ENCODE measurements around the gene MAP3K1. TPM values are rescaled to one million over a fixed set of nuclear protein-coding genes. Genes with fewer than 3 reads are reported as not detected.
A peak's percentile ranks its signal among the peaks of the same experiment; 100 is the strongest.

MAP3K1 gene
- total and polyA plus RNA-seq, 2 experiments from 2014 or later, result 11.2 to 24.0 TPM

- Histone ChIP-seq H3K27ac (no peak overlapping the region), H3K36me3 (no peaks in the 10 kb centered on the region), H3K9me3 (ENCODE audit: low read depth) (no peaks in the 10 kb centered on the region), H3K4me3 (no peak overlapping the region), H3K4me1 (ENCODE audit: low read depth) (peaks cover 38% of the 10 kb centered on the region), H3K27me3 (no peaks in the 10 kb centered on the region)
- no peak for DNase-seq (ENCODE audit: low read depth in 1 of 2, low spot score in 1 of 2)
- TF ChIP-seq, protein P1, sequence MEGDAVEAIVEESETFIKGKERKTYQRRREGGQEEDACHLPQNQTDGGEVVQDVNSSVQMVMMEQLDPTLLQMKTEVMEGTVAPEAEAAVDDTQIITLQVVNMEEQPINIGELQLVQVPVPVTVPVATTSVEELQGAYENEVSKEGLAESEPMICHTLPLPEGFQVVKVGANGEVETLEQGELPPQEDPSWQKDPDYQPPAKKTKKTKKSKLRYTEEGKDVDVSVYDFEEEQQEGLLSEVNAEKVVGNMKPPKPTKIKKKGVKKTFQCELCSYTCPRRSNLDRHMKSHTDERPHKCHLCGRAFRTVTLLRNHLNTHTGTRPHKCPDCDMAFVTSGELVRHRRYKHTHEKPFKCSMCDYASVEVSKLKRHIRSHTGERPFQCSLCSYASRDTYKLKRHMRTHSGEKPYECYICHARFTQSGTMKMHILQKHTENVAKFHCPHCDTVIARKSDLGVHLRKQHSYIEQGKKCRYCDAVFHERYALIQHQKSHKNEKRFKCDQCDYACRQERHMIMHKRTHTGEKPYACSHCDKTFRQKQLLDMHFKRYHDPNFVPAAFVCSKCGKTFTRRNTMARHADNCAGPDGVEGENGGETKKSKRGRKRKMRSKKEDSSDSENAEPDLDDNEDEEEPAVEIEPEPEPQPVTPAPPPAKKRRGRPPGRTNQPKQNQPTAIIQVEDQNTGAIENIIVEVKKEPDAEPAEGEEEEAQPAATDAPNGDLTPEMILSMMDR (IDR thresholded peaks at IDR 0.05; ENCODE audit: low read depth, low read length), result no peak
Observed at GRCh38 chr5:56824019-56824418, 8.7 kb downstream of the MAP3K1 start.

DNA sequence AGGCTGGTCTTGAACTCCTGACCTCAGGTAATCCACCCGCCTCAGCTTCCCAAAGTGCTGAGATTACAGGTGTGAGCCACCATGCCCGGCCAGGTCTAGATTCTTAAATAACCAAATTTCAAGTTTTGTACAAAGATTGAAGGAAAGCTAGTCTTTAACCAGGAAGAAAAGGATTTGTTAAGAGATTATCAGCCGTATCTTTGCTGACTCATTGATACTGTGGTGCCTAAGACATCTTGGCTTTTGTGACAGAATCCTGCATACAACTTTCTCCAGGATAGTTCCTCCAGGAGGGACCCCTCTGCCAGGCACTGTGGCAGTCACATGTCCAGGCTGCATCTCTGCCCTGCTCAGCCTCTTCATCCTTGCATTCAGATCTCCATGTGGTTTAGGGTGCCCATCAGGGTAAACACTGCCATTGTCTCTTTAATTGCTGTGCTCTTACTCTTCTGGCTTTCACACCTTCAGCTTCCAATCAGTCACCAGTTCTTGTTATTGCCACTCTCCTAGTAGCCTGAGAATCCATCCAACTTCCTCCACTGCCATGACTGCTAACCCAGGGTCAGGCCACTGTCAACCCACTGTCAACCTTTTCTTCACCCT lies 10.0 kb downstream of the MAP3K1 start:
- Histone ChIP-seq H3K36me3 (no peaks in the 10 kb centered on the region), H3K9me3 (ENCODE audit: low read depth) (no peaks in the 10 kb centered on the region), H3K4me1 (ENCODE audit: low read depth) (peaks cover 43% of the 10 kb centered on the region), H3K27me3 (no peaks in the 10 kb centered on the region), H3K27ac (no peak overlapping the region), H3K4me3 (no peak overlapping the region)
- DNase-seq (ENCODE audit: low read depth in 1 of 2, low spot score in 1 of 2), result peak in 1 of 2 donors; percentile 34
- TF ChIP-seq, protein P1 (IDR thresholded peaks at IDR 0.05; ENCODE audit: low read depth, low read length), result no peak

DNA sequence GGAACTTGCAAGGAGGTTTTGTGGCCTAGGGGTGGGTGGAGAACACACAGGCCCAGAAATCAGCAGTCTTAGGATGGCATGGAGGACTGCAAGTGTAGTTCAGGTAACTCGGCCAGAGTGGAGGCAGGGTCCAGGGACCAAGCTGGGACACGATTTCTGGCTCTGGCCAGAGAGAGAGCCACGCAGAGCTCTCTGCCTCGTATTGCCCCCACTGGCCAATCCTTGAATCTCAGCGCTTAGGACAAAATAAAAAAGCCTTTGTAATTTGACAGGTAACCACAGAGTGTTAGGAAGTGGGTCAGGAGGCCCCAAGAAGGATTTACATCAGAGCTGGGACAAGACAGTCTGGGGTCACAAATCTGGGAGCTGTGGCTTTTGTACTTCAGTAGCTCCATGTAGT lies 11.7 kb downstream of the MAP3K1 start:
- H3K27ac ChIP-seq, result no peak overlapping the region
- no peak overlapping the region for H3K4me3 ChIP-seq
- peaks cover 57% of the 10 kb centered on the region for H3K4me1 ChIP-seq (ENCODE audit: low read depth)
- no peak for DNase-seq (ENCODE audit: low read depth in 1 of 2, low spot score in 1 of 2)
- no peaks in the 10 kb centered on the region for H3K9me3 ChIP-seq (ENCODE audit: low read depth)
- H3K27me3 ChIP-seq, result no peaks in the 10 kb centered on the region
- H3K36me3 ChIP-seq, result no peaks in the 10 kb centered on the region
- TF ChIP-seq, protein P1 (IDR thresholded peaks at IDR 0.05; ENCODE audit: low read depth, low read length), result peak; percentile 33

DNA sequence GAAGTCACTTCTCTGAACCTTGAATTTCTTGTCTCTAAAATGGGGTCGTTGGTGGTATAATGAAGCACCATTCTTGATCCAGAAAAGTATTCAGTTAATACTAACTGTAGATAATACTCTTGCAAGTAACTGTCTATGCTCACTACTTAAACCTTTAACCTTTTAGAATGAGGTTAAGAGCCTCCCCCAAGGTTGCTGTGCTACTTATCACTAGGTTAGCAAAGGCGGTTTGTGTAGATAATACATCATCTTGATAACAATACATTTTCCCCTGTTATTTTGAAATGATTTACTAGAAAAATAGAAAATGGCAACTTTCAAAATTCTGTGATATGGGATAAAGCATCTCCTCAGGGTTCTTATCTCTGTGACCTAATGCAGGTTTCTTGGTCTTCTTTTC lies 12.6 kb downstream of the MAP3K1 start:
- Histone ChIP-seq H3K4me3 (no peak overlapping the region), H3K27ac (no peak overlapping the region), H3K27me3 (no peaks in the 10 kb centered on the region), H3K36me3 (no peaks in the 10 kb centered on the region), H3K9me3 (ENCODE audit: low read depth) (no peaks in the 10 kb centered on the region), H3K4me1 (ENCODE audit: low read depth) (peaks cover 61% of the 10 kb centered on the region)
- DNase-seq (ENCODE audit: low read depth in 1 of 2, low spot score in 1 of 2), result no peak
- TF ChIP-seq, protein P1 (IDR thresholded peaks at IDR 0.05; ENCODE audit: low read depth, low read length), result no peak

DNA sequence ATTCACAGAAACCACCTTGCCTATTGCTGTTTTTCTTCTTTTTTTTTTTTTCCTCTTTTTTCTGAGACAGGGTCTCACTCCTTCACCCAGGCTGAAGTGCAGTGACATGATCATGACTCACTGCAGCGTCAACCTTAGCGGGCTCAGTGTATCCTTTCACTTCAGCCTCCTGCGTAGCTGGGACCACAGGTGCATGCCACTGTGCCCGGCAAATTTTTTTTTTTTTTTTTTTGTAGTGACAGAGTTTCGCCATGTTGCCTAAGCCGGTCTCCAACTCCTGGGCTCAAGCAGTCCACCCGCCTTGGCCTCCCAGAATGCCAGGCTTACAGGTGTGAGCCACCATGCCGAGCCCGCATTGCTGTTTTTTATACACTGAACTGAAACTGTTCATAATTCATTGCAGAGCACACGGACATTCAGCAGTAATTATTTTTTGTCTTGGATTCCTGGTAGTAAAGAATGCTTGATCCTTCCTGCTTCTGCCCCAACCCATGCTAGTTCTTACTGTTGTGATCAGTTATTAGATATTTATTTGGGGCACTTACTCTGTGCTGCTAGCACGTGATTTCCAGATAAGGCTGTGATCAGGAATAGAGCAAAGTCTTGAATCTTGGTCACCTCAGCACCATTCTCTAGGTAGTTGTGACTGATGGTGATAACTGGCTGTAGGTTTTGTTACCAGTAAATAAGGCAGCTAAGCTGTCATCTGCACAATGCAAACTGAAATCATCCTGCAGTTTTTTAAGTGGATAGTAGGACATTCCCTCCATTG lies 14.0 kb downstream of the MAP3K1 start:
- peak overlapping the region; percentile 50 for H3K27ac ChIP-seq
- TF ChIP-seq, protein P1 (IDR thresholded peaks at IDR 0.05; ENCODE audit: low read depth, low read length), result no peak
- no peak overlapping the region for H3K4me3 ChIP-seq
- no peaks in the 10 kb centered on the region for H3K9me3 ChIP-seq (ENCODE audit: low read depth)
- H3K4me1 ChIP-seq (ENCODE audit: low read depth), result peaks cover 64% of the 10 kb centered on the region
- DNase-seq (ENCODE audit: low read depth in 1 of 2, low spot score in 1 of 2), result no peak
- no peaks in the 10 kb centered on the region for H3K36me3 ChIP-seq
- no peaks in the 10 kb centered on the region for H3K27me3 ChIP-seq
